A172 (cell line): ENCODE results near the gene FRMD8. TPM values are rescaled to one million over a fixed set of nuclear protein-coding genes. Genes with fewer than 3 reads are reported as not detected.

Source experiments
- DNase-seq: peaks from one replicate; pipeline ENCODE4 v3.0.0-alpha.2; 2015; ENCODE audit warnings: low spot score
- total RNA-seq: library from RNA; depleted of rRNA; stranded (reverse); fragments of >200 nt; shearing (Covaris generic); gene quantifications from 2 replicates; pipeline ENCODE4 v1.2.3, GENCODE V29; 2014; rRNA removed

The FRMD8 gene, protein sequence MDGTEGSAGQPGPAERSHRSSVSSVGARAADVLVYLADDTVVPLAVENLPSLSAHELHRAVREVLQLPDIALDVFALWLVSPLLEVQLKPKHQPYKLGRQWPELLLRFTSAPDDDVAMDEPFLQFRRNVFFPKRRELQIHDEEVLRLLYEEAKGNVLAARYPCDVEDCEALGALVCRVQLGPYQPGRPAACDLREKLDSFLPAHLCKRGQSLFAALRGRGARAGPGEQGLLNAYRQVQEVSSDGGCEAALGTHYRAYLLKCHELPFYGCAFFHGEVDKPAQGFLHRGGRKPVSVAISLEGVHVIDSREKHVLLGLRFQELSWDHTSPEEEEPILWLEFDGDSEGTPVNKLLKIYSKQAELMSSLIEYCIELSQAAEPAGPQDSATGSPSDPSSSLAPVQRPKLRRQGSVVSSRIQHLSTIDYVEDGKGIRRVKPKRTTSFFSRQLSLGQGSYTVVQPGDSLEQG
- total RNA-seq = 21.5 and 36.9 TPM in 2 replicates

DNA sequence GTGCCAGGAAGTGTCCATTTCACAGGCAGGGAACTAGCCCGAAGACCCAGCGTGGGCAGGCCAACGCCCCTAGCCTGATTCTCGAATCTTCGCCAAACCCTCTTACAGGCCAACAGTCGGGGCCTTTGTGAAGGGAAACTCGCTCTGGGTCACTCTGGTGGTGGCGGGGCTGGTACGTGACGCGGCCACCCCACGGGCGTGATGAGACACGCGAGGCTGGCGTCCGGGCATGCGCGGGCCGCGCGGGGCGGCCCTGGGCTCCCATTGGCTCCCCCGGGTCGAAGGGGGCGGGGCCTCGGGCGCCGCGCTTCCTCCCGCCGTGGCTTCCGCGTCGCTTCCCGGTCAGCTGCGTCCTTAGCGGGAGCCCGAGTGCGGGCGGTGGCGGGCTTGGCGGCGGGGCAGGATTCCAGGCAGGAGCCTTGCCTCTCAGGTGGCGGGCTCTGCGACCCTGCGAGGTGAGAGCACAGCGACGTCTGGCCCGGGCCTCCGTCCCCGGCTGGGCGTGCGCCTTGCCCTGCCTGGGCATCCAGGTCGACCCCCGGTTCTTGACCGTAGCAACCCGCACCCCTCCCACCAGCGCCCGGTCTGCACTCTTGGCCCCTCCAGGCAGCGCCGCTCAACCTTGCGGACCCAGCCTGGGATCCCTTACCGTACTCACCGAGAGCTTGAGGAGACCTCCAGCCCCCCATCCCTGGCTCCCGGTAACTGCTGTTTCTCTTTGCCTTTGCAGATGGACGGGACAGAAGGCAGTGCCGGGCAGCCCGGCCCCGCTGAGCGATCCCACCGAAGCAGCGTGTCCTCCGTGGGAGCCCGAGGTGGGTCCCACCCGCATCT lies at the start of gene FRMD8:
Gene FRMD8 (plus strand): TSS at position 331 of the 834 bp plus-strand sequence. CDS start 400 bp downstream, at position 731.
- DNase-seq = peak; percentile 63

GRCh38 chr11:65338676-65339075 lies 47.8 kb upstream of the FRMD8 start:
- no peak for DNase-seq

GRCh38 chr11:65340226-65340625 lies 46.2 kb upstream of the FRMD8 start:
- DNase-seq = no peak

DNA sequence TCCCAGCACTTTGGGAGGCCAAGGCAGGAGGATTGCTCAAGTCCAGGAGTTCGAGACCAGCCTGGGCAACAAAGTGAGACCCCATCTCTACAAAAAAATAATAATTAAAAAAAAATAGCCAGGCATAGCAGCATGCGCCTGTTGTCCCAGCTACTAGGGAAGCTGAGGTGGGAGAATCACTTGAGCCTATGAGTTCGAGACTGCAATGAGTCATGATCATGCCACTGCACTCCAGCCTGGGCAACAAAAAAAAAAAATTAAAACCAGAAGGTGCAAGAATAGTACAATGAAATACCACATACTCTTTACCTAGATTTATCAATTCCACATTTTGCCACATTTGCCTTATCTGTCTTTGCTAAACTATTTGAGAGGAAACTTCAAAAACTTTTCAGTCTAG lies 44.6 kb upstream of the FRMD8 start:
- no peak for DNase-seq

GRCh38 chr11:65351511-65351910 lies 34.9 kb upstream of the FRMD8 start:
- no peak for DNase-seq

GRCh38 chr11:65352783-65353182 lies 33.7 kb upstream of the FRMD8 start:
- DNase-seq = no peak

DNA sequence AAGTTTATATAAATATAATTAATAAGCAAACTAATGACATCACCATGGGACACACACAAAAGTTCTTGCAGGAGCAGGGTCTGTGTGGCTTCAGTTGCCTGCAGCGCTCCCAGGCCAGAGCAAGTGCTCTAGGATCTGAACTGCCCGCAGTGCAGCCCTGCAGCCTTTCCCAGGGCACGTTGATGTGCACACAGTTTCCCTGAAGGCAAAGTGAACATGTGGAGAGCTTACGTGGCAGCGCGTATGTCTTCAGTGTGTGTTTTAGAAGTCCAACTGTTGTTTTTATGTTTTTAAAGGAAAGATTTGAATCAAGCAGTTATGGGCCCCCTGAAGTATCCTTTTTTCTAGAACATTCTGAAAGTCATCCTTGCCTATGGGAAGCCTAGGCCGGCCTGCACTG lies 33.1 kb upstream of the FRMD8 start:
- DNase-seq = no peak

- no peak for DNase-seq
Measured at GRCh38 chr11:65353900-65354264, 32.6 kb upstream of the FRMD8 start.

GRCh38 chr11:65354265-65355012 lies 32.0 kb upstream of the FRMD8 start, which contains the start of gene TIGD3:
Gene TIGD3, plus strand, starts transcription at chr11:65354751. Its CDS starts 1,058 bp downstream, at chr11:65355809.
- DNase-seq = peak; percentile 86

DNA sequence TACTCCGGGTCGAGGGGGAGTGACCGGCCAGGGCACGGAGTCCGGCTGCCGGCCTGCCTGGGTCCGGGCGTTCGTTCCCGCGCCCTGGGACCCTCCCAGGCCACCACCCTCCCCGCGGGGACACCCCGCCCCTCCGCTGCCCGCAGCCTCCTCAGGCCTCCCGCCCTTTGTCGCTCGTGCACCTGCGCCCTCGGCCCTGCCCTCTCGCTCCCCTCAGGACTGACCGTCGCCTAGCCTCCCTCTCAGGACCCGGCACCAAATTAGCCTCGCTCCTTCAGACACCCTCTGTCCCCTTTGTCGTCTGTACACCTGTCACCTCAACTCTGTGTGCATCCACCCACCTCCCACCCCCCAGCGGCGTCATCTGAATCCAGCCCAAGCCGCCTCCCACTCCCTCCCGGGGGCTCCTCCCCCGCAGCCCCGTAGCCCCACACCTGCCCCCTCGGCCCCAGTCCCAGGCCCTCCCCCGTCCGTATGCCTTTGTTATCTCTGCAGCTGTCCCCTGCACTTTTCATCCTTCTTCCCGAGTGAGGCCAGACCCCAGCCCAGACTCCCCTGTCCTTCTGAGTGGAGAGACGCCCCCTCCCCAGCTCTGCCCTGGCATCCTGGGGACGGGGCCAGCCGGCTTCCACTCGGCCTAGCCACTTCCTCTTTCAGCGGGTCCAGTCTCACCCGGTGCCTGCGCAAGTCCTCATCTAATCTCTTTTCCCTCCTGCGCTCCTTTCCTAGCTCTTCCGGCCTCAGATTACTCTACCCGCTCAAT lies 31.2 kb upstream of the FRMD8 start:
- DNase-seq = no peak

DNA sequence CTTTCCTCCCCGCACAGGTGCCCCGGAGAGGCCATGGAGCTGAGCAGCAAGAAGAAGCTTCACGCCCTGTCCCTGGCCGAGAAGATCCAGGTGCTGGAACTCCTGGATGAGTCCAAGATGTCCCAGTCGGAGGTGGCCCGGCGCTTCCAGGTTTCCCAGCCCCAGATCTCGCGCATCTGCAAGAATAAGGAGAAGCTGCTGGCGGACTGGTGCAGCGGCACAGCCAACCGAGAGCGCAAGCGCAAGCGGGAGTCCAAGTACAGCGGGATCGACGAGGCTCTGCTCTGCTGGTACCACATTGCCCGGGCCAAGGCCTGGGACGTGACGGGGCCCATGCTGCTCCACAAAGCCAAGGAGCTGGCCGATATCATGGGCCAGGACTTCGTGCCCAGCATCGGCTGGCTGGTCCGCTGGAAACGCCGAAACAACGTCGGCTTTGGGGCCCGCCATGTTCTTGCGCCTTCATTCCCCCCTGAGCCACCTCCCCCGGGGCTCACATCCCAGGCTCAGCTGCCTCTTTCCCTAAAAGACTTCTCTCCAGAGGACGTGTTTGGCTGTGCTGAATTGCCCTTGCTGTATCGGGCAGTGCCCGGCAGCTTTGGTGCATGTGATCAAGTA lies 30.6 kb upstream of the FRMD8 start:
- DNase-seq = no peak

- no peak for DNase-seq
Measured at GRCh38 chr11:65356394-65356972, 30.0 kb upstream of the FRMD8 start.

- DNase-seq = no peak
Measured at GRCh38 chr11:65357856-65358356, 28.5 kb upstream of the FRMD8 start.

DNA sequence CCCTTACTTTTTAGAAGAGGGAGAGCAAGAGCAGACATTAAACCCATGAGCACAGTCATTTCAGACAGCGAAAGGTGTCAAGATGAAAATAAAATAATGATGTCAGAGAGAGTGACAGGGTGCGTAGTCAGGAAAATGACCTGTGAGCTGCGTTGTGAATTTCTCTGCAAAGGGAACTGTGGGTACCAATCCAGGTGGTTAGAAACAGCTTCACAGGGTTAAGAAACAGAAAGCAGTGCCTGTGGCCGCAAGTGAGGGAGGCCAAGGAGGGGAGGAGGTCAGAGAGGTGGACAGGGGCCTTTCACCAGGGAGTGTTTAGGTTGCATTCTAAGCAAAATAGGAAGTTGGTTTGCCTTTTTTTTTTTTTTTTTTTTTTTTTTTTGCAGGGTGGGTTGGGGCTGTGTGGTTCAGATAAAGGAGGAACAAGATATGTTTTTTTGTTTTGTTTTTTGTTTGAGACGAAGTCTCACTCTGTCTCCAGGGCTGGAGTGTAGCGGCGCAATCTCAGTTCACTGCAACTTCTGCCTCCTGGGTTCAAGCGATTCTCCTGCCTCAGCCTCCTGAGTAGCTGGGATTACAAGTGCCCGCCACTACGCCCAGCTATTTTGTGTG lies 24.0 kb upstream of the FRMD8 start:
- DNase-seq = no peak

GRCh38 chr11:65362966-65363365 lies 23.5 kb upstream of the FRMD8 start:
- no peak for DNase-seq

DNA sequence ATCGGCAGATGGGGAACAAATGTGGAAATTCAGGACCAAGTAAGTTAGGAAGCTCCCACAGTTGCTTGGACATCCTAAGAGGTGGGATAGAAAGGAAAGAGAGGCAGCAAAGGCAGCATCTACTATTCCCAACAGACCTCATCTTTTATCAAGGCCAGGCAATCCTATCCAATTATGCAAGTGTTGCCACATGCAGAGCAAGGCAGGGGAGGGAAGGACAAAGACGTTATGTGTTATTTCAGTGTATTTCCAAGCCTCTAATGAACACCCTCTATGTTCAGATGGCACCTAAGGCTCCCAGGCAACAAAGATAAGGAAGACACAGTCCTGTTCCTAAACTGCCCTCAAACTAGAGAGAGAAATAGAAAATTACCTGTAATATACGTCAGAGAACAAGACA lies 22.7 kb upstream of the FRMD8 start:
- no peak for DNase-seq

DNA sequence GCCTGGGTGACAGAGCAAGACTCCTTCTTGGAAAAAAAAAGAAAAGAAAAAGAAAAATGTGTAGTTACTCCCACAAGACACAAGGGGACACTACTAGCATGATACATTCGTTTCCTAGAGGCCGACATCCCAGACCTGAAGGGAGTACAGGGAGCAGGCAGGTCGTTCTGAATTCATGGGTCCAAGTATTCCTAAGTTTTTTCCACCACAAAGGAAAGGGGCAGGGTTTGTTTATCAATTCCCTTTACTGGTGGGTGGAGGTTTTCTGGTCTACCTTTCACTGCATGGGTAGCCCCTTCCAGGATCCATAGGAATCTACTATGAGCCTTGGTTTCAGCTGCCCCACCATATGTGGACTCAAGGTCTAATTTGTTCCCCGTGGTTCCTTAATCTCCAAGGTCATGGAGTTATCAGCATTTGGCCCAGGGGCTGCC lies 20.1 kb upstream of the FRMD8 start:
- DNase-seq = peak; percentile 71

GRCh38 chr11:65370659-65371049 lies 15.8 kb upstream of the FRMD8 start:
- DNase-seq = no peak

- DNase-seq = no peak
Measured at GRCh38 chr11:65373839-65374580, 12.4 kb upstream of the FRMD8 start.
